Activated T-cell treated with anti-CD3 and anti-CD28 coated beads, Interleukin-2, amount 50 U/mL, for 4 hours (primary cell): Measurements from ENCODE around the gene NAPSA. TPM values are rescaled to one million over a fixed set of nuclear protein-coding genes. Genes with fewer than 3 reads are reported as not detected.
"Not testable (repeated sequence)": the region's sequence is repeated elsewhere in the genome, so short reads cannot be mapped to it uniquely, and the experiment has no call there.

ENCODE experiments used
- ATAC-seq, 2 donors: fragments of 200-7000 bp; cut with Tn5 transposase; one replicate each; pipeline ENCODE4 v1.10.0; 2021
- DNase-seq: peaks from one replicate; pipeline ENCODE4 v3.0.0-alpha.2; 2020
- H3K27me3 Mint-ChIP-seq: one replicate; pipeline ENCODE4 v1.8.0; 2021; ENCODE audit warnings: low read depth, mixed read lengths
- H3K36me3 Mint-ChIP-seq: one replicate; pipeline ENCODE4 v1.8.0; 2022; ENCODE audit warnings: mixed read lengths; ENCODE audit not compliant: insufficient read depth
- H3K4me1 Mint-ChIP-seq: one replicate; pipeline ENCODE4 v1.8.0; 2021; ENCODE audit warnings: low read depth, mixed read lengths
- H3K4me3 Mint-ChIP-seq: one replicate; pipeline ENCODE4 v1.8.0; 2021; ENCODE audit warnings: mild to moderate bottlenecking, moderate library complexity, mixed read lengths
- H3K9me3 Mint-ChIP-seq: one replicate; pipeline ENCODE4 v1.8.0; 2021; ENCODE audit warnings: mixed read lengths
- total RNA-seq, 3 donors: library from RNA; stranded (reverse); gene quantifications; one replicate each; pipeline ENCODE4 v1.2.1, GENCODE V29; 2021

Gene NAPSA
- total RNA-seq, 3 donors from 2014 or later: 9.1 to 21.1 (median 10.4) TPM

DNA sequence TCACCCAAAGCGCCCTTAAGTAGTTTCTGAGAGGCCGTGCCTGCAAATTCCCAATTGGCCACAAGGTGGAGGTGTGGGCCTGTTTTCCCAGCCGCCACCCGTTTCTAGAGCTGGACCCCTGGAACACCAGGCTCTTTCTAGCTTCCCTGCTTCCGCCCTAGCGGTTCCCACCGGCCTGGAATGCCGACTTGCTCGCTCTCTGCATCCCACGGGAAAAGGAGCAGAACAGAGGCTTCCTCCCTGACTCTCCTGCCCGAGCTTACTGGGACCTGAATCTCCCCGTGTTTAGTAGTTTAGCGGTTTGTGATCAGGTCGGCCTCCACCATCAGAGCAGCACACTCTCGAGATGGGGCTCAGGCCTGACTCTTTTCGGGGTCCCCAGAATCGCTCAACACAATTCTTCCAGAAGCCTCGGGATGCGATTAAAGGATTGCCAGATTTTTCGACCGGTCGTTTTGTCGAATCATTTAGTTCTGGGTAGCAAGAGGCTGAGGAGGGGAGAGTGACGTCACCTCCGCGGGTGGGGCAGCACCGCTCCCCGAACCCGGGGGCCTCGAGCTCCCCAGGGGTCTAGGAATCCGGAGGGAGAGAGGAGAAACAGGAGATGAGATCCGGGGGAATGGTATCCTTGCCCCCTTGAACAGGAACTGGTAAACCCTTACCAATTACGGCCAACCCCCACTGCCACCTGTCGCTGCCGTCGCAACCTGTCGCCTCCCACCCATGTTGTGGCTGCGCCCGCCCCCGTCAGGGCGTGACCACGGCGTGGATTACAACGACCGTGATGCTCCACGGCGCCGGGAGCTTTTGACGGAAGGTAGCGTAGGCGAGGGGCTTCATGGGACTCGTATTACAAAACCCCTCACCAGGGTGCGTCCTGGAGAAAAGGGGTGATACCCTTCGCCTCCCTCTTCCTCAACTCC lies 8.0 kb downstream of the NAPSA start:
- ATAC-seq: peak; percentile 77
- peak; percentile 88 for DNase-seq
- Mint-ChIP-seq H3K9me3 (peaks cover 3% of the 10 kb centered on the region), H3K27me3 (no peaks in the 10 kb centered on the region), H3K4me1 (peaks cover 46% of the 10 kb centered on the region), H3K36me3 (no peaks in the 10 kb centered on the region), H3K4me3 (peak overlapping the region; percentile 88)

DNA sequence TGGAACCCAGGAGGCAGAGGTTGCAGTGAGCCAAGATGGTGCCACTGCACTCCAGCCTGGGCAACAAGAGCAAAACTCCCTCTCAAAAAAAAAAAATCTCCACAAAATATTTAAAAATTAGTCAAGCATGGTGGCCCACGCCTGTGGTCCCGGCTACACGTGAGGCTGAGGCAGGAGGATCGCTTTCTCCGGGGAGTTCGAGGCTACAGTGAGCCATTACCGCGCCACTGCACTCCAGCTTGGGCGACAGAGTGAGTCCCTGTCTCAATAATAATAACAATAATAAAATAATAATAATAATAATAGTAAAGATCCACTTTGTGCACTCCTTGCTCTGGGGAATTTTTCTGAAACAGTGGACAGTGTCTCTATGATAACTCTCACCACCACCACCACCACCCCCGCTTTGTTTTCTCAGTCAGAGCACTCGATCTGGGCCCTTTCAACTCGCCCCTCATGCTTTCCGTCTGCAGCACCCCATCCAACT lies 8.7 kb downstream of the NAPSA start:
- ATAC-seq (no peak), DNase-seq (no peak)
- Mint-ChIP-seq H3K9me3 (peaks cover 3% of the 10 kb centered on the region), H3K4me1 (peaks cover 39% of the 10 kb centered on the region), H3K36me3 (no peaks in the 10 kb centered on the region), H3K27me3 (no peaks in the 10 kb centered on the region), H3K4me3 (peak overlapping the region; percentile 88)

- not testable (repeated sequence) for DNase-seq, H3K36me3 Mint-ChIP-seq, H3K4me1 Mint-ChIP-seq, ATAC-seq, H3K27me3 Mint-ChIP-seq, H3K4me3 Mint-ChIP-seq, H3K9me3 Mint-ChIP-seq
These were observed 12.0 kb downstream of the NAPSA start for GRCh38 chr19:50353487-50353880.

DNA sequence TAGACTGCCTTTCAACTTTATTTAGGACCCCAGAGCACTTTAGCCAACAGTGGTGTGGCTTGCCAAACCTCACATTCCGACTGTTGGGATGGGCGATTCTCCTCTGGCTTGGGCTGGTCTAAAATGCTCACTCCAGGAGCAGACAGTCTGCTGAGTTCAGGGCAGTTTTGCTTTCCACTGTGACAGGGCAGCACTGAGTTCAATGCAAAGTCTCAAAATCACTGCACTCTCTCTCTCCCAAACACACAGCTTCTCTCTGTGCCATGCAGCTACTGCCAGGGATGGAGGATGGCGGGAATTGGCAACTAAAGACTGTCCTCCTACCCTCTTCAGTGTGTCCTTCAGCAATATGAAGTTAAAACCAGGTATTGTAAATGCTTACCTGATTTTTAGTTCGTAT lies 13.2 kb downstream of the NAPSA start:
- H3K9me3 Mint-ChIP-seq: no peaks in the 10 kb centered on the region
- ATAC-seq (no peak), DNase-seq (no peak)
- H3K27me3 Mint-ChIP-seq: no peaks in the 10 kb centered on the region
- H3K4me3 Mint-ChIP-seq: no peak overlapping the region
- no peaks in the 10 kb centered on the region for H3K36me3 Mint-ChIP-seq
- peaks cover 13% of the 10 kb centered on the region for H3K4me1 Mint-ChIP-seq

GRCh38 chr19:50349277-50350057 lies 16.0 kb downstream of the NAPSA start:
- ATAC-seq: no peak
- Mint-ChIP-seq H3K4me1 (peaks cover 21% of the 10 kb centered on the region), H3K27me3 (no peaks in the 10 kb centered on the region), H3K36me3 (no peaks in the 10 kb centered on the region), H3K9me3 (peaks cover 3% of the 10 kb centered on the region), H3K4me3 (no peak overlapping the region)
- no peak for DNase-seq

- not testable (repeated sequence) for H3K36me3 Mint-ChIP-seq, H3K27me3 Mint-ChIP-seq, DNase-seq, H3K9me3 Mint-ChIP-seq
- peak; percentile 83 to 88 for ATAC-seq
- Mint-ChIP-seq H3K4me1 (peaks cover 21% of the 10 kb centered on the region), H3K4me3 (peak overlapping the region; percentile 42)
These were observed 18.3 kb downstream of the NAPSA start for GRCh38 chr19:50347089-50347581.

DNA sequence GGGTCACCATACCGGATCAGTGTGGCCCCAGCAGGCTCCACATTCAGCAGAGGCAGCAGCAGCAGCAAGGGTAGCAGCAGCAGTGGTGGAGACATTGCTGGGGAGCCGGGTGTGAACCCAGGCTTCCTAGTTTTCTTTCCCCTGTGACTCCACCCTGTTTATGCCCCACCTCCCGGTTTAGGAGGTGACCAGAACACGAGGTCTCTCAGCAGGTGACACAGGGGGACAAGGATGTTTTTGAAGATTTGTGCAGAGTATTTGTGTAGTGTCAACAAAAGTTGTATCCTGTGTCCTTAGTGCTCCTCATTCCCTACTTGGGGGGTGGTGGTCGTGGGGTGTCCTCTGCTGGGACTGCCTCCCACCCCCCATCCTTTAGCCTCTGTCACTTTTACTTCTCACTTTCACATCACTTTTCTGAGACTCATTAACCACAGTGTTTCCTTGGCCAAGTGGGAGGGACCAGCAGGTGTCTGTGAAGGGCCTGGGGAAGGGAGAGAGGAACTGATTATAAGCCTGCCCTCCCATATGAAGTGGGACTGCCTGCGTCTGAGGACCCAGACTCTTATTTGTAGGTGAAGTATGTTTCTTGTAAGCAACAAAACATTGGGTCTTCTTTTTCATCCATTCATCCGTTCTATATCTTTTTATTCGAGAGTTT lies 20.6 kb downstream of the NAPSA start:
- Mint-ChIP-seq H3K9me3 (peaks cover 3% of the 10 kb centered on the region), H3K27me3 (no peaks in the 10 kb centered on the region), H3K36me3 (no peaks in the 10 kb centered on the region), H3K4me3 (no peak overlapping the region), H3K4me1 (peaks cover 21% of the 10 kb centered on the region)
- DNase-seq (no peak), ATAC-seq (no peak)

DNA sequence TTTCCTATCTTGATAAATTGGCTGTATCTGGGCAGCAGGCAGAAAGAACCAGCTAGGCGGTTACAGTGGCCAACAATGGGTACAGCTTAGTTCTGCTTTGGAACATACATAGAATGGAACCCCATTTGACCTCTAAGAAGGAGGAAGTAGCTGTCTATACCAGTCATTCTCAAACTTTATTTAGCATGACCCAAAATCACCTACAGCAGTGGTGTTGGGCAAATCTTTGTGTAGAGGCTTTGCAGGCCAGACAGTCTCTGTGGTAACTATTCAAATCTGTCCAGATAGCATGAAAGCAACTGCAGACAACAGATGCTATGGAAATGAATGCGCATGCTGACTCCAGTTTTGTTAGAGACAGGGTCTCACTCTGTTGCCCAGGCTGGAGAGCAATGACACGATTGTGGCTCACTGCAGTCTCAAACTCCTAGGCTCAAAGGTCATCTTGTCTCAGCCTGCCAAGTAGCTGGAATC lies 24.3 kb downstream of the NAPSA start:
- DNase-seq (no peak), ATAC-seq (peak in 1 of 2 donors; percentile 18)
- peaks cover 1% of the 10 kb centered on the region for H3K9me3 Mint-ChIP-seq
- H3K4me3 Mint-ChIP-seq: no peak overlapping the region
- peaks cover 3% of the 10 kb centered on the region for H3K4me1 Mint-ChIP-seq
- no peaks in the 10 kb centered on the region for H3K36me3 Mint-ChIP-seq
- no peaks in the 10 kb centered on the region for H3K27me3 Mint-ChIP-seq

DNA sequence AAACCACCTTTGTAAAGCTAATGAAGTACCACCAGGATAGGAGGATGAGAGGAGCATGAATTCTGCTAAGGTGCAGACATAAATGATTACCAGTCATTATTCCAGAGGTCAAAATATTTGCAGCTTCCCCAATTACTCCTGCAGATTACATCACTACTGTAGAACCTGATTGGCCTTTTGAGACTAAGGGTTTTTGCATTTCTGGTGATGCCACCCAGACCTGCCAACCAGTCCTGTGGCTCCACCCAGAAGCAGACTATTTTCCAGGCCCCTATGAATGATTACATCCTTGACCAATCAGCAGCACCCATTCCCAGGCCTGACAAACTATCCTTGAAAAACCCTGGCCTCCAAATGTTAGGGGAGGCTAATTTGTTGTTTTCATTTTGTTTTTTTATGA lies 25.1 kb downstream of the NAPSA start:
- Mint-ChIP-seq H3K9me3 (no peaks in the 10 kb centered on the region), H3K27me3 (peaks cover 3% of the 10 kb centered on the region), H3K36me3 (no peaks in the 10 kb centered on the region), H3K4me3 (no peak overlapping the region), H3K4me1 (peaks cover 8% of the 10 kb centered on the region)
- no peak for DNase-seq
- ATAC-seq: no peak

DNA sequence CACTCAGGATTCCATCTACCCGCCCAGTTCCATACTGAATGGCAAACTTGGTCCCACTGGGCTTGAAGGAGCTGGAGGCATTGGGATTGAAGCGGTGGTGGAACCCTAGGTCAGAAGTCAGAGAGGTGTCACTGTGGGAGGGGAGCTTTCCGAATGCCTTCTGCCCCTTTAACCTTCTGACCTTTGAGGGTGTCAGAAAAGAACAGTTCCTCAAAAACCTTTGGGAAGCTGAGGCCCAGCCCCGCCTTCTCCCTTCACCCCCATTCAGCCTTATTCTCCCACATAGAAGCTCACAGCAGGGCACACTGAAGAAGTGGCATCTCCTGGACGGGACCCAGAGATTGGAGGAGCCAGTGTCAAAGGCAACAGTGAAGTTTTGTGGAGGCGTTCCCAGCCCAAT lies 28.4 kb downstream of the NAPSA start:
- H3K4me1 Mint-ChIP-seq: peaks cover 27% of the 10 kb centered on the region
- not testable (repeated sequence) for H3K36me3 Mint-ChIP-seq, H3K9me3 Mint-ChIP-seq

GRCh38 chr19:50334741-50335421 lies 30.6 kb downstream of the NAPSA start:
- ATAC-seq (no peak), DNase-seq (no peak)
- Mint-ChIP-seq H3K4me3 (no peak overlapping the region), H3K4me1 (peaks cover 43% of the 10 kb centered on the region), H3K36me3 (no peaks in the 10 kb centered on the region), H3K27me3 (peaks cover 32% of the 10 kb centered on the region), H3K9me3 (no peaks in the 10 kb centered on the region)

More for the DNA sequence above, 28.4 kb downstream of the NAPSA start:
- peaks cover 16% of the 10 kb centered on the region for H3K27me3 Mint-ChIP-seq
- ATAC-seq, H3K4me3 Mint-ChIP-seq, DNase-seq: not testable (repeated sequence)

- no peaks in the 10 kb centered on the region for H3K9me3 Mint-ChIP-seq
- no peaks in the 10 kb centered on the region for H3K36me3 Mint-ChIP-seq
- peak; percentile 80 for DNase-seq
- H3K4me1 Mint-ChIP-seq: peaks cover 52% of the 10 kb centered on the region
- H3K27me3 Mint-ChIP-seq: peaks cover 41% of the 10 kb centered on the region
- H3K4me3 Mint-ChIP-seq: peak overlapping the region; percentile 74
- ATAC-seq: peak; percentile 16 to 48
These were observed 31.5 kb downstream of the NAPSA start for GRCh38 chr19:50333737-50334617.
